GM18526 (cell line): ENCODE measurements around the gene ZNF24.

ENCODE experiments used
- POLR2A ChIP-seq: IDR thresholded peaks from 3 replicates; pipeline ENCODE4 v1.6.1; 2011; ENCODE audit not compliant: insufficient read length; ENCODE audit errors: extremely low read depth

The ZNF24 gene

DNA sequence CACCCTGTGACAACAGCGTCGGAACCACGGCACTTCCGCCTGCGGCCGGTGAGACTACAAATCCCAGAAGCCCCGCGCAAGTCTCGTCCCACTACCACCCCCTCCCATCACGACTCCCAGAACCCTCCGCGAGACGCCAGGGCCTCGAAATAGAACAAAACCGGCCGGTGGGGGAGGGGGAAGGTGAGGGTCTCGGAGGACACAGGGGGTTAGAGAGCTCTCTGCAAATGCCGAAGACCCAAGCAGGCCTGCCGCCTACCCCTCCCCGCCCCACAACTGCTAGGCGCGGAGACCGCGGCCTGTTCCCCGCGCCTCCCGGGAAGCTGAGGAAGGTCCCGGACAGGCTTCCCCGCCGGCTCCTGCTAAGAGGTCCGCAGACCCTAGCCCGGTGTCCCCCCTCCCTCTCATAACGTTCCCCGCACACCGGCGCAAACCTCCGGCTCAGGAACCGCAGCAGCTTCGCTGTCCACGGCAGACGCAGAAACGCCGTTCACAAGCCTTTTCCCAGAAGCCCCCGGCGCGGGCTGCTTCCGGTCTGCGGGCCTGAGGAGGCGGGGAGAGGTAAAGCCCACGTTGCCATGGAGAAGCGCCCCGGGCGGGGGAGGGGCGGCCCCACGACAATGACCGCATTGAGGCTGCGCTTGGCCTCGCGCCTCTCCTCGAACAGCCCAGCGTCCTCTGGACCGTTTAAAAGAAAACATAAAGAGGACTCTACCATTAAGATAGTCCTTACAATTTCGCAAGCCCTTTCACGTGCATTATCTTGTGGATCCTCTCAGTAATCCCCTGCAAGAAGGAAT lies at the start of gene ZNF24:
Gene ZNF24 (minus strand): TSS at position 485 of the 800 bp plus-strand sequence. CDS start 3,770 bp downstream, outside the sequence.
- peak; percentile 87 for TF ChIP-seq POLR2A

DNA sequence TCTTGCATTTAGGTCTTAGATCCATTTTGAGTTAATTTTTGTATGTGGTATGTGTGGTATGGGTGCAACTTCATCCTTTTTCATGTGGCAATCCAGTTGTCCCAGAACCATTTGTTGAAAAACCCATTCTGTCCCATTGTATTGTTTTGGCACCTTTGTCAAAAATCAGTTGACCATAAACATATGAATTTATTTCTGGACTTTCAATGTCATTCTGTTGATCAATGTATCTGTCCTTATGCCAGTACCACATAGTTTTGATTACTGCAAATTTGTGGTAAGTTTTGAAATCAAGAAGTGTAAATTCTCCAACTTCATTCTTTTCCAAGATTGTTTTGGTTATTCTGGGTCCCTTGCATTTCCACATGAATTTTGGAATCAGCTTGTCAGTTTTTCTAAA lies 49.5 kb upstream of the ZNF24 start:
- TF ChIP-seq POLR2A, result no peak

DNA sequence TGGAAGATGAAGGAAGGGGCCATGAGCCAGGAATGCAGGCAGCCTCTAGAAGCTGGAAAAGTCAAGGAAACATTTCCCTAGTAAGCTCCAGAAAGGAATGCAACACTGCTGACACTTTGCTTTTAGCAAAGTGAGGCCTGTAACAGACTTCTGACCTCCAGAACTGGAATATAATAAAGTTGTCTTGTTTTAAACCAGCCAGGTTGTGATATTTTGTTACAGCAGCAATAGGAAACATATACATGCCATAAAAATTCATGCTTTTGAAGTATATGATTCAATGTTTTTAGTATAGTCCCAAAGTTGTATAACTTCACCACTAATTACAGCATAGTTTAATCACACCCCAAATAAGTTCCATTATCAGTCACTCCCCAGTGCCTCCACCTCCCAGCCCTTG lies 48.2 kb upstream of the ZNF24 start:
- no peak for TF ChIP-seq POLR2A

DNA sequence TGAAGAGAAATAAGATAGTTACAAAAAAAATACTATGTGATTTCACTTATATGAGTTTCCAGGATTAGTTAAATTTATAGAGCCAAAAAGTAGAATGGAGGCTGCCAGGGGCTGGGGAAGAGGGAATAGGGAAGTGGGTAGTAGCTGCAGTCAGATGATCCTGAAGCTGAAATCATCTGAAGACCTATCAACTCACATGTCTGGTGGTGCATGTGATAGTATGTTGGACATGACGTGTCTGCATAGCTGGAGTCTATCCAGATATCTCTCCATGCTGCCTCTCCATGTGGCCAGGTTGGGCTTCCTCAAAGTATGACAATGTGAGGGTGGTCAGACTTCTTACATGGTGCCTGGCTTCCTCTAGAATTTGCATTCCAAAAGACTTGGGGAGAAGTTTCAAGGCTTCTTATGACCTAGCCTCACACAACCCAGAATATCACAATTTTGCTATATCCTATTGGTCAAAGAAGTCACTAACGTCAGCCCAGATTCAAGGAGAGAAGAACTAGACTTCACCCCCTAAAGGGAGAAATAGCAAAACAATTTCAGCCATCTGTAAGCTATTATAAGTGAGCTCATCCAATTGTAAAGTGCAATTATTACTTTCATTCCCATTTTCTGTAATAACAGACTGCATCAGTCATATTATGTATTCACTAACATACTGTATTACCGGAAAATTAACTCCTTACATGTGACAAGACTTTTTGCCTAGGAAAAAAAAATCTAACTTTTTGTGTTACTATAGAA lies 46.9 kb upstream of the ZNF24 start:
- TF ChIP-seq POLR2A, result no peak

DNA sequence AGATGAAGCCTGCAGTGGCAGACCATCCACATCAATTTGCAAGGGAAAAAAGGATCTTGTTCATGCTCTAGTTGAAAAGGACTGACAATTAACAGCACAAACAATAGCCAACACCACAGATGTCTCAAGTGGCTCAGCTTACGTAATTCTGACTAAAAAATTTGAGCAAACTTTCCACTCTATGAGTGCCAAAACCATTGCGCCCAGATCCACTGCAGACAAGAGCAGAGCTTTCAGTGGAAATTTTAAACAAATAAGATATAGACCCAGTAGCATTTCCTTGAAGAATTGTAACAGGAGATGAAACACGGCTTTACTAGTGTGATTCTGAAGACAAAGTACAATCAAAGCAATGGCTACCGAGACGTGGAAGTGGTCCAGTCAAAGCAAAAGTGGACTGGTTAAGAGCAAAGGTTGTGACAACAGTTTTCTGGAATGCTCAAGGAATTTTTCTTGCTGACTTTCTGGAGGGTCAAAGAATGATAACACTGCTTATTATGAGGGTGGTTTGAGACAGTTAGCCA lies 44.9 kb upstream of the ZNF24 start:
- TF ChIP-seq POLR2A, result no peak

DNA sequence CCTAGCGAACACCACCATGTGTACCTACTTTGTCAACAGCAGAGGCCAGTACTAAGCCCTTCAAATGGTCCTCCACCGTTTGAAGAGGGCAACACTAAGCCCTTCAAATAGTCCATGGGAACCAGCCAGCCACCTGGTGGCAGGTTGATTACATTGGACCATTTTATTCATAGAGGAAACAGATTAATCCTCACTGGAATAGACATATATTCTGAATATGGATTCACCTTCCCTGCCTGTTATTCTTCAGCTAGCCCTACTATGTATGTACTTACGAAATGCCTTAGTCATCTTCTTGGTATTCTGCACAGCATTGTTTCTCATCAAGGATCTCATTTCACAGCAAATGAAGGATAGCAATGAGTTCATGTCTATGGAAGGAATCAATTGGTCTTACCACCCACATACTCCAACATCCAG lies 42.9 kb upstream of the ZNF24 start:
- TF ChIP-seq POLR2A, result no peak

DNA sequence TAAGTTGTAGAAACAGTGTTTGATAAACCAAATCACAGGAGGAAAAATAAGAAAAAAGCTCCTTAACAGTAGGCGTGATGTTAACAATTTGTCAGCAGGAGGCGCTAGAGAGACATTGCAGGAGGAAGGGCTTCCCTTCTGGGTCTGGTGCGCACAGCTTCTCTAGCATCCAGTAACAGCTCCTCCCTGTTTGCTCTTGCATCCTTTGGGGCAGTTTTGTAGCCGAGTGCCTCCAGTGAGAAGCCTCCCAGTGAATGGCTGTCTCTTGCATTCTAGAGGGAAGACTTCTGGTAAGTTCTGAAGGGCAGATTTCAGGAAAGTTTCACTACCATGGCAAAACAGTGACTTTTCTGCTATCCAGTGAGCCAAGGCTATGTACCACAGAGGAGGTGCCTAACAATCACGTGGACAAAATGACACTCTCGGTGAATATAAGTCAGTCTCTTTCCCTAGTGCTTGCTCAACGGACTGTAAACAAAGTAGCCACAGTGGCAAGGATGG lies 42.4 kb upstream of the ZNF24 start:
- TF ChIP-seq POLR2A, result no peak

DNA sequence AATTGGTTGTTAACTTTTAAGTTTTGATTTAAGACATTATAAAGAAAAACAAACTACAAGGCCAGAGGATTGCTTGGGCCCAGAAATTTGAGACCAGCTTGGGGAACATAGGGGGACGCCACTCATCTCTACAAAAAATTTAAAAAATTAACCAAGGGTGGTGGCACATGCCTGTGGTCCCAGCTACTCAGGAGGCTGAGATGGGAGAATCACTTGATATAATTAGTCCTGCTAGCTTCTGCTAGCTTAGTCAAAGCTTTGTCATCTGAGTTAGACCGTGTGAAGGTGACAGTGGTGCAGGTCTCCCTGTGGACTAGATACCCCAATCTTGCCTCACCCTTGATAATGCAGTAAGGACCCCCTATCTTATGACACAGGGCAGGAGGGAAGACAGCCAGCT lies 38.9 kb upstream of the ZNF24 start:
- TF ChIP-seq POLR2A, result no peak

DNA sequence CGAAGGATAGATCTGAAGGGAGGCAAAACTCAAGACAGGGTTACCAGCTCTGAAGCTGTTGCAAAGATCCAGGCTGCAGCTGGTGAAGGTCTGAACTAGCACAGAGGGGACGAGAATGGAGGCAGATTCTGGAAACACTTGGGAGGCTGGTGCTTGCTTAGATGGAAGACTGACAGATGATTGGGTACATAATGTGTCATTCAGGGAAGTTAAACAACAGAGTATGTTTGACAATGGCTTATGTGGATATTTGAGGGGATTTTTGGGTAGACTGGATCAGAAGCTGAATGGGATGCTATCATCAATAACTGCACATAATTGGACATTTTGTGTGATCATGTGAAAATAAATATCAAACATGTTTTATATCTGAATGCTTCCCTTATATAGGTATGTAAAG lies 35.2 kb upstream of the ZNF24 start:
- TF ChIP-seq POLR2A, result no peak

DNA sequence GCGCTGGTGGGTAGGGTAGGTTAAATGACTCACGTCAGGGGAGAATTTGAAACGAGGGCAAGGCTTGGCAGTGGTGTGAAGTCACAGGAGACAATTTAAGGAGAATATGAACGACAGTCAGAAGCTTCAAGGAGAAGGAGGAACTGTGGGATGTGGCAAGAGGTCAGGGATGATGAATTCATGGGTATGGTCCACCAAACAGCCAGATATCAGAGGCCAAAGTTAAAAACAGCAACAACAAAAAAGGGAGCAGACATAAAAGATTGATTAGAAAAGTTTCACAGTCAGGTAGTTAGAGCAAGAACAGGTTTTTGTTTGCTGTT lies 34.3 kb upstream of the ZNF24 start:
- TF ChIP-seq POLR2A, result no peak

DNA sequence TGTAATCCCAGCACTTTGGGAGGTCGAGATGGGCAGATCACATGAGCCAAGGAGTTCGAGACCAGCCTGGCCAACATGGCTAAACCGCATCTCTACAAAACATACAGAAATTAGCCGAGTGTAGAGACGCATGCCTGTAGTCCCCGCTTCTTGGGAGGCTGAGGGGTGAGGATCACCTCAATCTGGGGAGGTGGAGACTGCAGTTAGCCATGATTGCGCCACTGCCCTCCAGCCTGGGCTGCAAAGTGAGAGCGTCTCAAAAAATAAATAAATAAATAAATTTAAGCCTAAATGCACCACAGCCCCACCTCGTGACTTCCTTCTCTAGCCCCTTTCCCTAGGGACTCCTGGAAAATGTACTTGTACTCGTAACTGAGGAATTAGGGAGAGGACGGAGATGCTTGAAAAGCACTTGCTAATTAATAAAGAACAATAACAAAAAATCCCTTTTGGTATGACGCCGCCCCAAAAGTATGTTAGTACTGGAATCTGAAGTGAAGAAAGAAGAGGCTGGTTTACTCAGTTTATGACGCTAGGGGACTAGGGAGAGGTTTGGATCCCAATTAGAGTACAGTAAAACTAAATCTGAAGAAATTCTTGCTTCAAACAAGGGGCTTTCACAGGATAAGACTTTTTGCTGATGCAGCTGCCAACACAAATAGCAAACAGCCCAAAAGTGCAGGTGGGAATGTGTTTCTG lies 33.8 kb upstream of the ZNF24 start:
- TF ChIP-seq POLR2A, result no peak

DNA sequence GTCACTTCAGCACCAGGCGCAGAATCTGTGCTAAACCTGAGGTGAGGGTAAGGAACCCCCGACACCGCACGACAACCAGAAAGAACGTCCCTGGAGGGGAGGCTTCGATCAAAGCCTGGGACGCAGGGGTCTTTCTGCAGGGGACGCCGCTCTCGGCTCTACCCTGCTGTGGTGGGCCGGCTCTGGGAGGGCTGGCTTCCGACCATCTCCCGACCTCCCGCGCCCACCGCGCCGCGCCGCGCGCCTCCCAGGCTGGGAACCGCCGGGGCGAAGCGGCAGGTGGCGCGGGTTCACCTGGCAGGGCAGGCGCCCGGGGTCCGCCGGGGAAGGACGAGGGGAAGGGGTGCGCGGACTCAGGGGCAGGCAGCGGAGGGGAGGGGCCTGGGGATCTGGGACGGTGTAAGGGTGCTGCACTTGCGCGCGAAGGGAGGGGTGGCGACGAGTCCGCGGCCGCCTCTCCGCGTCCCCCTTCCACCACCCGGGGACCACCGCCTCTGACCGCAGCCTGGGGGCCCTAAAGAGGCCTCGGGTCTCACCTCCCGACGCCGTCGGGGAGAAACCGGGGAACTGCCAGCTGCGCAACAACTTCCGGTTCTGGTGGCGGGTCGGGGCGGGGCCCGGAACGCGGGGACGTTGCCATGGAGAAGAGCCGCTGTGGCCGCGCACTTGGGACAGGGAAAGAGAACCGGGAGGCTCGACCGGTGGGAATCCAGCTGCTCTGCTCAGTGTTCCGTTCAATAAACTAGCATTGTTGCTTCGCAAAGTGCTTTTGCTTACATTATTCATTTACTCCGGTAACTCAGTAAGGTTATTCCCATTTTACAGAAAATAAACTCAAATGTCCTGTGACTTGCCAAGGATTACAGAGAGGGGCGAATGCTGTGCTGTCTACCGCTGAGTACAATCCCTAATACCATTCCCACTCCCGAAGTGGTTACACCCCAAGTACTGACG lies 32.8 kb upstream of the ZNF24 start, which contains the start of gene ZNF396:
Gene ZNF396 (minus strand): TSS at position 596 of the 954 bp plus-strand sequence. CDS start 3,045 bp downstream, outside the sequence.
- no peak for TF ChIP-seq POLR2A

DNA sequence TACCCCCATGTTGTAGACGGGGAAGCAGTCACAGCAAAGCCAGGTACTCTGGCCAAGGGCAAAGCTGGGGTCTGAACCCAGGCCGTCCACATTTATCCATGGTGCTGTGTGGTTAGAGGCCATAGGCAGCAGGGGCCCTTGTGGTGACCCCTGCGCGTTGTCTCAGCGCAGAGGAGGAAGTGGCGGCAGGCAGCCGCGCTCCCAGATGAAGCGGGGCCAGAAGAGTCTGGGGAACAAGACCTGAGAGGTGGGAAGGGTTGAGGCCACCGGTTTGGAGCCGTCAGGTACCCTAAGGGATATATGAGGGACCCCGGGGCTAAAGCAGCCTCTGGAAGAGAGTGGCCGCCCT lies 32.1 kb upstream of the ZNF24 start:
- no peak for TF ChIP-seq POLR2A

DNA sequence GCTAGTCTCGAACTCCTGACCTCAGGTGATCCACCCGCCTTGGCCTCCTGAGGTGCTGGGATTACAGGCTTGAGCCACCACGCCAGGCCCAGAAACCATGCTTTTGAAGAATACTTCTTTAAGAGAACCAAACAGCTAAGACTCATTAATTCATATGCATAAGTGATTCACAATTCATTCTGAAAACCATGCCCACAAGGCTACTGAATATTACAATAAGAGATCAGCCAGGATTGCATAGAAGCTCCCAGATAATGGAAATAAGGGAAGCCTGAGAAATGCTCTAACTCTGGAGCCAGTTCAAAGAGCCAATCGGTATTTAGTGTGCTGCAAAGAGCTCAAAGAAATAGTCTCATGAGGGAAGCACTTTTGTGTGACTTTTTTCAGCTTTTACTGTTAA lies 30.5 kb upstream of the ZNF24 start:
- no peak for TF ChIP-seq POLR2A
